Astrocyte (in vitro differentiated cells and primary cell): ENCODE results near the gene NANOS1.

Source experiments
- EZH2 ChIP-seq: IDR thresholded peaks from 2 replicates; pipeline ENCODE4 v1.6.1; 2012; ENCODE audit warnings: mild to moderate bottlenecking, low read length, inconsistent platforms; ENCODE audit not compliant: insufficient read depth
- TF ChIP-seq, protein P1 (sequence below): IDR thresholded peaks from 2 replicates; pipeline ENCODE4 v1.5.1; 2011; ENCODE audit warnings: low read depth, mild to moderate bottlenecking, inconsistent platforms, low read length, moderate library complexity; ENCODE audit not compliant: insufficient read depth

DNA sequence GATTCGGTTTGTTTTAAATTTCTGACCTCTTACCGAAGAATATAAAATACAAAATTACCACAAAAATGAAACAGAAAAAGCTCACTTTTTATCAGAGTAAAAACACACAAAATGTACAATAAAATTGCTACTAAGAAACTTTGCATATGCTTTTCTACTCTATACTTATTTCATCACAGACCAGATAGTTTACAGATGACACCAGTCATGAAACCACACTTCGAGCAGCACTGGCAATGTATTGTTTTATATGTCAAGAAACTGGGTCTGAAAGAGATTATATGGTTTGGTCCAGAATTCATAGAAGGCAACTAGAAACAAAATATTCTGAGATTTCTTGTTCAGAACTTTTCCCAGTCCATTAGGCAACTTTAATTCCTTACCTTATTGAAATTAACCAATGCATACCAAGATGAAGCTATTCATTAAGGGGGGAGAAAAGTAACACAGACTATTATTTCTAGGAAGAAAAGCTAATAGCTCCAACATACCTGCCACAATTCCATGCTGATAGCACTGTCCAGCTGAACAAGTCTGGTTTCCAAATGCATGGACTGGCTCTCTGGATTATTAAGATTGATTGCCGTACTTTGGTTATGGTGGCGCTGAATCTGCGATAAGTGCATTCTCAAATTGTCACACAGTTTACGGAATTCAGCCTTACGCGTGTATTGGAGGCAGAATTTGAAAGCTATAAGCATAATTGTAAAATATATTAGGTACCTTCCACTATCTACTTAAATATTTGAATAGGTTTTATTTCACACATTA is 41.1 kb downstream of the NANOS1 start:
- TF ChIP-seq, protein P1, sequence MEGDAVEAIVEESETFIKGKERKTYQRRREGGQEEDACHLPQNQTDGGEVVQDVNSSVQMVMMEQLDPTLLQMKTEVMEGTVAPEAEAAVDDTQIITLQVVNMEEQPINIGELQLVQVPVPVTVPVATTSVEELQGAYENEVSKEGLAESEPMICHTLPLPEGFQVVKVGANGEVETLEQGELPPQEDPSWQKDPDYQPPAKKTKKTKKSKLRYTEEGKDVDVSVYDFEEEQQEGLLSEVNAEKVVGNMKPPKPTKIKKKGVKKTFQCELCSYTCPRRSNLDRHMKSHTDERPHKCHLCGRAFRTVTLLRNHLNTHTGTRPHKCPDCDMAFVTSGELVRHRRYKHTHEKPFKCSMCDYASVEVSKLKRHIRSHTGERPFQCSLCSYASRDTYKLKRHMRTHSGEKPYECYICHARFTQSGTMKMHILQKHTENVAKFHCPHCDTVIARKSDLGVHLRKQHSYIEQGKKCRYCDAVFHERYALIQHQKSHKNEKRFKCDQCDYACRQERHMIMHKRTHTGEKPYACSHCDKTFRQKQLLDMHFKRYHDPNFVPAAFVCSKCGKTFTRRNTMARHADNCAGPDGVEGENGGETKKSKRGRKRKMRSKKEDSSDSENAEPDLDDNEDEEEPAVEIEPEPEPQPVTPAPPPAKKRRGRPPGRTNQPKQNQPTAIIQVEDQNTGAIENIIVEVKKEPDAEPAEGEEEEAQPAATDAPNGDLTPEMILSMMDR = no peak
- no peak for TF ChIP-seq EZH2
